Renal cortical epithelial cell (primary cell): ENCODE results near the gene FOXP1. TPM values are rescaled to one million over a fixed set of nuclear protein-coding genes. Genes with fewer than 3 reads are reported as not detected.

Experiments
- DNase-seq: peaks from one replicate; pipeline ENCODE4 v3.0.0-alpha.2; 2011; ENCODE audit warnings: low read depth
- total RNA-seq: library from RNA; depleted of rRNA; stranded (reverse); fragments of >200 nt; gene quantifications from 2 replicates; pipeline ENCODE4 v1.2.3, GENCODE V29; 2014

FOXP1 gene
- total RNA-seq, 1 donor from 2014 or later: 56.5 TPM

DNA sequence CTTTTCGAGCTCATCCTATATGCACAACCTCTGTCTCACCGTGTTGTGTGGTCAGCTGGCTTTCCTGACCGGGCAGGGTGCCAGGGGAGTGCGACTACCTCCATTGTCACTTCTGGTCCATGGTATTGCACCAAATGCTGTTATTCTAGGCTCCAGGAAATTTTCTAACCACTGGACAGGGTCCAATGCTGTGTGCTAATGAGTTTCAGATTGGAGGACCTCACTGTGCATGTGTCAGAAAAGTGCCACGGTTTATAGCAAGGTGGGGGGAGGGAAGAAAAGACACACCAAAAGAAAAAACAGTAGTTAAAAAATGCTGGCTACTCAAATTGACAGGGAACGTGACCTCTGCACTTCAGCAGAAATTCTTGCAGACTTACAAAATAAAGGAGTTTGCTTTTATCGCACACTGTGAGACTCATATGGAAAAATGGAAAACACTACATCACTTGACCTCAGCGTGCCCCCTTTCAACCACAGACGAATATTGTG is 480.1 kb downstream of the FOXP1 start:
- DNase-seq: peak; percentile 59

DNA sequence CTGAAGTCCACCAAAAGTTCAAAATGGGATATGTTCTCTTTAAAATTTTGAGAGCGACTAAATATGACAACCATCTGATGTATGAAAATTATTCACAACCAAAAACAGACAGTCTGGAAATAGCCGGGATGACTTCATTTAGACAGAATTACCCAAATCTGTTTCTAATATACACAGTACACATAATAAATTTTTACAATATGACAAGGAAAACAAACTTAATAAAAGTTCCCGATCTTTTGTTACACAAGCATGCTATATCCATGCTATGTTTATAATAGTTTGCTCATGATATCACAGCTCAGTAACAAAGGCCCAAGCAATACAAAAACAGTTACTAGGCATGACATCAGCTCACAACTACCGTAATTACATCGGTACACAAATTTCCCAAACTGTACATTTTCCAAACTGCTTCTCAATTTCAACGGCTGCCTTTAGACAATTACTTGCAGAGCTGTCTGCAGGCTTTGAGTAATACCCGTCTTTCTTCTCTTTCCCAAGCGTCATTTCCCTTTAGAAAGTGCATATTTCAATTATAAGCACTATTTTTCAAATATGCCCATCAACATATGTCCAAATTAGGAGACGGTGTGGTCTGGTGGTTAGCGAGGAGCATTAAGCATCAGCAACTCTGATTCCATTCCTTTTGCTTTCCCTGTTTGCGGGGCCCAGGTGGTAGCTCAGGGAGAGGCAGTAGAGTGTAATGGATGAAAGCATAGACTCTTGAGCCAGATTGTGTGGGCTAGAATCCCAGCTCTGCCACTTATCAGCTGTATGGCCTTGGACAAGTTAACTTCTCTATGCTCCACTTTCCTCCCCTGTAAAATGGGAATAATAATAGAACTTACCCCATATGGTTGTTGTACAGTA is 481.2 kb downstream of the FOXP1 start:
- DNase-seq: no peak

- no peak for DNase-seq
These were observed 481.9 kb downstream of the FOXP1 start for GRCh38 chr3:71101626-71102025.

GRCh38 chr3:71101014-71101413 is 482.5 kb downstream of the FOXP1 start:
- peak; percentile 72 for DNase-seq

GRCh38 chr3:71099997-71100719 is 483.4 kb downstream of the FOXP1 start:
- no peak for DNase-seq

GRCh38 chr3:71097557-71097956 is 486.0 kb downstream of the FOXP1 start:
- DNase-seq: no peak

GRCh38 chr3:71095511-71096291 is 487.8 kb downstream of the FOXP1 start:
- DNase-seq: no peak

DNA sequence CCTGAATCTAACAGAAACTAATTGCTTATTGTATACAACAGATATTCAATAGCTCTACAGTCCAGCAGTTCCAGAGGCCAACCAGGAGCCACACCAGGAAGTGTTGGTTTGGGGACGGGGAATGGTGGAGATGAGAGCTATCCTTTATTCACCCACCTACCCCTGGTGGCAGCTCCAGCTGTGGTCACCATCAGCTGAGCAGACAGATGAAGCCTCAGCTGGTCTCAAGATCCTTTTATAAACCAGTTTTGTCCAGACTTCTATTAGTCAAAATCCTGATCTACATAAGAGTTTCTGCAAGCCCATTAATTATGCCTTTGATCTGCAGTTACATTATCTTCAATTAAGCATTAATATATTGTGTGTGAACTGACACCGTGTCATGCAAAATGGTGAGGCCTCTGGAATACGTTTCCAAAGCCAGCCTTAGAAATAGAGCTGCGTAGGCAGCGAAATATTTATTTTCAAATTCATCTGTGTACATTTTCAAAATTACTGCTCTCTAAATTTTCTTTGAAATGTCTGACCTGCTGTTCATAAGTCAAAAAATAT is 488.8 kb downstream of the FOXP1 start:
- DNase-seq: no peak

- DNase-seq: no peak
These were observed 490.9 kb downstream of the FOXP1 start for GRCh38 chr3:71092665-71093064.

DNA sequence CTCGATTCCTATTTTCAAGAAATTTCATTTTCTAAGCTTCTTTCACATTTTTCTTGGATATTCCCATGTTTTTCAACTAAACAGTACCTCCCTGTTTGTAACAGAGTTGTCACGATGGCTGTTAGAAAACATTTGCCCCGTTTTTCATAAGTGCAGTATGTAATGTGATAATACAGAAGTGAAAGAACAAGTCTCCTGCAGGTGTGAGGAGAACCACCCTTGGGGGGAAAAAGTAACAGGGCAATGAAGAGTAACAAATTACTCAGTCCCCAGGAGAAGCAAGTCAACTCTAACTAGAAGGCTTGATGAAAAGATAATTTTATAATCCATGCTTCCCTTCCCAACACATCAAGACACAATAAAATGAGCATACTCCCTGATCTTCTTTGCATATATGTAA is 493.3 kb downstream of the FOXP1 start:
- DNase-seq: no peak

DNA sequence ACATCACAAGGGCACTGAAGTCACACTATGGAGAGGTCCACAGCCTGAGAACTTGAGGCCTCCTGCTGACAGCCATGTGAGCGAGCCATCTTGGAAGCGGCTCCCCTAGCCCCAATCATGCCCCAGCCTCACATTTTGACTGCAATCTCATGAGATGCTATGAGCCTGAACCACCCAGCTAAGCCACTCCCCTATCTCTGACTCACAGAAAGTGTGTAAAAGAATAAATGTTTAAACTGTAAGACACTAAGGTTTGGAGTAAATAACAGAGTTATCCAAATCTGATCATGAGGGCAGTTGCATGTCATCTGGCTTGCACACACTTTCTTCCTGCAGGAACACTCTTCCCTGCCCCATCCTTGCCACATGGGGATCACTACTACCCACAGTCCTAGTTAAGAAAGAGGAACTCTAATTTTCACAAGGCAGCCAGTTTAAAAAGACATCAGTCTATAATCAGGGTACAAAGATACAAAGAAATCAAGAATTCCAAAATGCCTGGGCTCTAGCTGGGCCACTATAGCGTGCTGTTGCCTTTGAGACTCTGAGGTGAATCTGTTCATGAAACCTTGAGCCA is 494.2 kb downstream of the FOXP1 start:
- DNase-seq: no peak

- DNase-seq: no peak
These were observed 494.8 kb downstream of the FOXP1 start for GRCh38 chr3:71088742-71089141.

DNA sequence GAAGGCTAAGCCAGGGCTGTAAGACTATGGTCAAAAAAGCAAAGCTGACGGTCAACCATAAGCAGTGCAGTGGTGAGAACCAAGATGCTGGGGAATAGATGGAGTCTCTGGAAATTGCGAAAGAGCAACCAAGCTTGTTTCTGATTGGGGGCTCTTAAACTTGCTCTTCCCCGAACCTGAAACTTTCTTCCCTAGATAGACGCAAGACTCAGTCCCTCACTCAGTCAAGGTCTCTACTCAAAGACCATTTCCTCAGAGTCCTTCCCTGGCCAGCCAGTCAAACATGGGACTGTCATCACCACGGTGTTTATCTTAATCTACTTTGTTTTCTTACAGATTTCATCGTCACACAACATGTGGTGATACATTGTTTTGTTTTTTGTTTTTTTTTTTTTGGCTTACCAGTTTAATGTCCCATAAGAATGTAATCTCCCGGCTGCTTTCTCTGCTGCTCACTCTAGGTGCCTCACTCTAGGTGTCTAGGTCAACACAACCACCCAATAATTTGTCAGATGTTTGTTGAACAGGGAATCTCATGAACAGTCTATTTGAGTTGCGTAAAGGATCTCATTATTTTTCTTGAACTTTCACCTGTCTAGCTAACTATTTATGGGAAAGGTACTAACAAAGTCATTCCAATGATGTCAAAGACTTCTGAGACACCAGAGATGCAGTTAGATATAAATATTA is 495.4 kb downstream of the FOXP1 start:
- DNase-seq: no peak

DNA sequence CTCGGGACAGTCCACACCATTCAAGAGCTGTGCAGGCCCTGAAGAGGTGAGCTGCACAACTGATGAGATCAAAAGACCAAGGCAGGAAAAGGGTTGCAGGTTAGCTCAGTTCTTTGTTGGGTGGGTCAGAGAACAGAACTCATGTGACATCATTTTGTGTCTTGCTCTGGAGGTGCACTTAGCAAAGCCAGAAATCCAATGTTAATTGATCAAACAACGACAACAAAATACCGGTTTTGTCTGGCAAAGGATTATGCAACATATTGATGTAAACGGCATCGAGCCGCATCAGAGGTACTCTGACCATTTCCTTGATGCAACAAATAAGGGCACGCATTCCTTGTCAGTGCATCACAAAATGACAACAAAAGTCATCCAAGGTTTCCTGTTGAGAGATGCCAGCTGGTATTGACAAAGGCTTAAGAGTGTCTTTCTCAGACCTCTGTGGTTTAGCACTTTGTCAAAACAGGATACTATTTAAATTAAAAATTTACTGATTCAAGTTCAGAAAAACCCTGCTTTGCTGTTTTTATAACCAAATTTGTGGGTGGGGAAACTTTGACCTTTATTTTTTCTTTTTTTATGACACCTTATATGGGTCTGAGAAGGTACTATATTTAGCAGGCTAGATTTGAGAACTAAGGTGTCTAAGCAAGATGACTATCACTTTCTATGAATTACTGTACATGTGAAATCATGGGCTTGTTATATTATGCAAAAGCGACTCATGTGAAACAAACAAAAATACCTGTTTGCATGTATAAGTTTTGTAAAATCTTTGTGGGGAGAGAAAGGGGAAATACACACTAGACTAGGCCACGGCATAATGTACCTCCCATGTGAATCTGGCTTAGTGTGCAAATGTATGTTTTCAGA is 496.1 kb downstream of the FOXP1 start:
- DNase-seq: no peak

DNA sequence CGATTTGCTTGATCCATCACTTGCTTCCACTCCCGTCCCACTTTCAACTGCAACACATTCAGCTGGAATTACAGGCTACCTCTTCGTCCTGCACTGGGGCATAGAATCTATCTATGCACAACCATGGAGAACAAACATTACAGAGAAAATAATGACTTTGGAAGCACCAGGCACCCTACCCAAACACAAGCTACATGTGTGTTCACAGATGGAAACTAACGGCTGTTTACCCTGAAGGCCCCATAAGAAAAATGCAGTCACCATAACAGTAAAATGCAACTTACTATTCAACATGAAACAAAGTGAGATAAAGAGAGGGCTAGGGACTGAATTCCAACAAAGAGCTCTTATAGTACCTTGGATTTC is 496.8 kb downstream of the FOXP1 start:
- DNase-seq: no peak

DNA sequence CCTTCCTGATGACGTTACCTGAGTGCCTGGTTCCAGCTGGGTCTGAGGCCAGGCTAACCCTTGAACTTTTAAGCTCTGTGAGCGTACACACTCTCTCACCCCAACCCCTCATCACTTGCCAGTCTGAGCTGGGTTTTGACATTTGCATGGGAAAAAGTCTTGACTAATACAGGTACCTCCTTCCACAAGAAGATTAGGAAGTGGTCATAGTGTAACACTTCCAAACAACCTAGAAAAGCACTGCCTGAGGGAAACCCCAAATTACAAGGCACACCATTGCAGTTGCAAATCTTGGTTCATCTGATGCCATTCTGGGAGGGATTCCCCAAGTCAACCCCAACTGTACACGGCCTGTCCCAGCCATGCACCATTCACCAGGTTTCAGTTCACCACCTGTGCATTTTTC is 499.8 kb downstream of the FOXP1 start:
- DNase-seq: no peak

DNA sequence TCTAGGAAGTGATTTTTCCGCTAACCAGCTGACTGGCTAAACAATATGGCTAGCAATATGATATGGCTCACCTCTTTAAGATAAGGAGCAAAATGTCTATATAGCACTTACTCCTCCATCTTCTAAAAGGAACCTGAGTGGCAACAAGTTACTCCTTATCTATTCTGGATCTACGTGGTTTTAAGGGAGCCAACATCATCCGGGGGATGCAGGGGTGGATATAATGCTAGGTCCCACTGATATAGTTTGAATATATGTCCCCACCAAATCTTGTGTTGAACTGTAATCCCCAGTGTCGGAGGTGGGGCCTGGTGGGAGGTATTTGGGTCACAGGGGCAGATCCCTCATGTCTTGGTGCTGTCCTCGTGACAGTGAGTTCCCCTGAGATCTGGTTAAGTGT is 500.7 kb downstream of the FOXP1 start:
- no peak for DNase-seq

DNA sequence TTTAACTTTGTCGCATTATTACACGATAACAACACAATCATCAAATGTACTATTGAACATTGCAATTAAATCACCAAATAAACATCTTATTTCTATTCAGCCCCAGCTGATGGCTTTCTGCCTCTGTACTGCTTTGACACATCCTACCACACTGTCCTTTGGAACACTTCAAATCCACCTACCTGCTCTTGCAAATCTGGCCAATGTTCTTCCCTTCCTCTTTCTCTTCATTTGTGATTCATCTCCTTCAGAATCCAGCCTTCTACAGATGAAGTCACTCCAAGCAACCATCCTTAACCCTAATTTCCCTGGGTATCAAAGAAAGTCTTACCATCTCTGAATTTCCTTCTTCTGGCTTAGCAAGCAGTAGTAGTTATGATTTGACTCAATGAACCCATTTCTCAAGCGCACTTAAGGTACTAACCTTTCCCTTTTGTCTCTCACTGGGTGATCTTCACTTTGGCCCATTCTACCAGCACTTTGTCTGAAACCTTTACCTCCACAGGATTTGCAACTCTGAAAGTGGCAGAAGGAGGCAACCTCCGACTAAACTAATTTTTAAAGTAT is 502.9 kb downstream of the FOXP1 start:
- DNase-seq: peak; percentile 55

DNA sequence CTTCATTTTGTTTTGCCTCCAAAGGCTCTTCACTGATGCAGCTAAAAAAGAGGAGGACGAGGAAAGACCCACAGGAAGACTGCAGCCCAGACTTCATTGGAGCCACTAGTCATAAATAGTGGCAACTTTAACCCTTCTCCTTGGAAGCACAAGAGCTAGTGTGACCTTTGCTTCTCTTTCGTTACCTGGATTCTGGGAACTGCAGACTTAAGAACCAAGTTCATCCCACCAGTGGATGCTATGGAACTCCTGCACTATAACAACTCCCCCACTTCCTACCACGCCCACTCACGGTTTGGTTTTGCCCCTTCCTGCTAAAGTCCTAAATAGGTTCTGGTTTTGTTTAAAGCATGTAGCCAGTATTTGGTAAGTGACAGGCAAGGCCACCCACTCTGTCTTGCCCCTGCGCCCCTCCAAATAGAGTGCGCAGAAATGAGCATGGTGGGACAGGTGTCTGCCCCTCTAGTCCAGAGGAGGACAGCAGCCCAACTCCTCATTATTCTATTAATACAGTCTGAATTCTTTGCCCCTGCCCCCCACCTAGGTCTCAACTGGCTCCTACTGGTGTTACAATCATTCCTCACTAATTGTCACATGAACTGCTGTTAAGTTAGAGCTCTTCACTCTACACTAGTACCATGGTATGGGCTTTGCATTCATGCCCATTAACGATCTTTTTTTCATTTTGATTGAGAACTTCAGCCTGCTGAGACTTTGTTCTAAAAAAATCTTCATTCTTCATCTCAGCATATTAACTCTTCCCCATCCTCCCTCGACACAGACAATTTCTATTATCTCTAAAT is 504.6 kb downstream of the FOXP1 start:
- no peak for DNase-seq
